Breast epithelium (tissue), 3 donors: ENCODE results near the gene RPL13A.

ENCODE experiments used
- POLR2A ChIP-seq: fragments of 450-650 bp; IDR thresholded peaks from one replicate; pipeline ENCODE4 v1.6.1; 2016; ENCODE audit warnings: antibody characterized with exemption, mild to moderate bottlenecking, moderate library complexity
- POLR2AphosphoS5 ChIP-seq, 3 donors: sonication (generic); formaldehyde crosslinking; IDR thresholded peaks; one replicate each; pipeline ENCODE4 v1.6.1; 2017; ENCODE audit warnings: antibody characterized with exemption in 3 of 3
- TF ChIP-seq, protein P1 (sequence below), 3 donors: fragments of 450-650 bp; IDR thresholded peaks; one replicate each; pipeline ENCODE4 v1.5.1; 2016 to 2017; ENCODE audit warnings: antibody characterized with exemption in 3 of 3, mild to moderate bottlenecking in 3 of 3, moderate library complexity in 3 of 3

- TF ChIP-seq POLR2AphosphoS5 (IDR thresholded peaks at IDR 0.05): no peak
- TF ChIP-seq, protein P1, sequence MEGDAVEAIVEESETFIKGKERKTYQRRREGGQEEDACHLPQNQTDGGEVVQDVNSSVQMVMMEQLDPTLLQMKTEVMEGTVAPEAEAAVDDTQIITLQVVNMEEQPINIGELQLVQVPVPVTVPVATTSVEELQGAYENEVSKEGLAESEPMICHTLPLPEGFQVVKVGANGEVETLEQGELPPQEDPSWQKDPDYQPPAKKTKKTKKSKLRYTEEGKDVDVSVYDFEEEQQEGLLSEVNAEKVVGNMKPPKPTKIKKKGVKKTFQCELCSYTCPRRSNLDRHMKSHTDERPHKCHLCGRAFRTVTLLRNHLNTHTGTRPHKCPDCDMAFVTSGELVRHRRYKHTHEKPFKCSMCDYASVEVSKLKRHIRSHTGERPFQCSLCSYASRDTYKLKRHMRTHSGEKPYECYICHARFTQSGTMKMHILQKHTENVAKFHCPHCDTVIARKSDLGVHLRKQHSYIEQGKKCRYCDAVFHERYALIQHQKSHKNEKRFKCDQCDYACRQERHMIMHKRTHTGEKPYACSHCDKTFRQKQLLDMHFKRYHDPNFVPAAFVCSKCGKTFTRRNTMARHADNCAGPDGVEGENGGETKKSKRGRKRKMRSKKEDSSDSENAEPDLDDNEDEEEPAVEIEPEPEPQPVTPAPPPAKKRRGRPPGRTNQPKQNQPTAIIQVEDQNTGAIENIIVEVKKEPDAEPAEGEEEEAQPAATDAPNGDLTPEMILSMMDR (IDR thresholded peaks at IDR 0.05): no peak
- no peak for TF ChIP-seq POLR2A
These were observed 20.5 kb downstream of the RPL13A start for GRCh38 chr19:49507803-49508494.
